ENCODE data around the gene SEL1L3.

DNA sequence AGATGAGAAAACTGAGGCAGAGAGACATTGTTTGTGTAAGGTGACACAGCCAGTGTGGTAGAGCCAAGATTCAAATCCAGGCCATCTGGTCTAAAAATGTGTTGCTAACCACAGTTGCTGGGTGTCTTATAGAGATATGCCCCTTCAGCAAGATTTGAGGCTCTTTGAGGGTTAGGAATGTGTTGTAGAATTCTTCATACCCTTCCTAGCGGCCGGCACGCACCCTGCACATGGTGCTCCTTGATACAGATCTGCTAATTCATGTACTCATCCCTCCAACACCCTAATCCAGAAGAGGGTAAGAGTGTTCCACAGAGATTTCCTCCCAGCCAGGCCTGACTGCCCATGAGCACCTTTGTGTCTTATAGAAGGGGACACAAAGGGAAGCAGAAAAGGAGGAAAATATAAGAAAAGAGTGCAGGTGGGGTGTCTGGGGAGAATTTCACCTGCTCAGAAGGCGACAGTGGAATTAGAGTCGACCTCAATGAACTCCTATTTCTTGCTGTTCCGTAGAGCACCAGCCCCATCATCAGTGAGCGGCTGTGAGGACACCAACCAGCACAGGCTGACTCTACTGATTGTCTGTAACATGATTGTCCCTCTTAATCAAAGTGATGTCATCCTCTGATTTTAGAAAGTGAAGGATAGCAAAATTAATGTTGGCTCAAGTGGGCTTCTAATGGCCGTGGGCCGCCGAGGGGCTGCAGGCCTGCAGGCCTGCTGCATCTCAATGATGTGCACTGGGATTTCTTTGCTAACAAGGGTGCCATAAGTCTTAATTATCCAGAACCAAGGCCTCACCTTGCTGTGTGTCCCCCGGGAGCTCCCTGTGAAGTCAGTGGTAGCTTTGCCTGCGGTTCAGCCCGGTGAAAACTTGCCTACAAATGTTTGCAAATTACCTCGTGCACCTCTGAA lies 27.1 kb upstream of the SEL1L3 start:
- TF ChIP-seq, protein P1, sequence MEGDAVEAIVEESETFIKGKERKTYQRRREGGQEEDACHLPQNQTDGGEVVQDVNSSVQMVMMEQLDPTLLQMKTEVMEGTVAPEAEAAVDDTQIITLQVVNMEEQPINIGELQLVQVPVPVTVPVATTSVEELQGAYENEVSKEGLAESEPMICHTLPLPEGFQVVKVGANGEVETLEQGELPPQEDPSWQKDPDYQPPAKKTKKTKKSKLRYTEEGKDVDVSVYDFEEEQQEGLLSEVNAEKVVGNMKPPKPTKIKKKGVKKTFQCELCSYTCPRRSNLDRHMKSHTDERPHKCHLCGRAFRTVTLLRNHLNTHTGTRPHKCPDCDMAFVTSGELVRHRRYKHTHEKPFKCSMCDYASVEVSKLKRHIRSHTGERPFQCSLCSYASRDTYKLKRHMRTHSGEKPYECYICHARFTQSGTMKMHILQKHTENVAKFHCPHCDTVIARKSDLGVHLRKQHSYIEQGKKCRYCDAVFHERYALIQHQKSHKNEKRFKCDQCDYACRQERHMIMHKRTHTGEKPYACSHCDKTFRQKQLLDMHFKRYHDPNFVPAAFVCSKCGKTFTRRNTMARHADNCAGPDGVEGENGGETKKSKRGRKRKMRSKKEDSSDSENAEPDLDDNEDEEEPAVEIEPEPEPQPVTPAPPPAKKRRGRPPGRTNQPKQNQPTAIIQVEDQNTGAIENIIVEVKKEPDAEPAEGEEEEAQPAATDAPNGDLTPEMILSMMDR (IDR thresholded peaks at IDR 0.05) = no peak
- TF ChIP-seq POLR2A (IDR thresholded peaks at IDR 0.05) = no peak
